Inferior parietal cortex (tissue), 1 donor: ENCODE results near the gene IL21R.

Source experiments
- DNase-seq: peaks from one replicate; pipeline ENCODE4 v3.0.0-alpha.2; 2016; ENCODE audit errors: extremely low spot score

IL21R gene

DNA sequence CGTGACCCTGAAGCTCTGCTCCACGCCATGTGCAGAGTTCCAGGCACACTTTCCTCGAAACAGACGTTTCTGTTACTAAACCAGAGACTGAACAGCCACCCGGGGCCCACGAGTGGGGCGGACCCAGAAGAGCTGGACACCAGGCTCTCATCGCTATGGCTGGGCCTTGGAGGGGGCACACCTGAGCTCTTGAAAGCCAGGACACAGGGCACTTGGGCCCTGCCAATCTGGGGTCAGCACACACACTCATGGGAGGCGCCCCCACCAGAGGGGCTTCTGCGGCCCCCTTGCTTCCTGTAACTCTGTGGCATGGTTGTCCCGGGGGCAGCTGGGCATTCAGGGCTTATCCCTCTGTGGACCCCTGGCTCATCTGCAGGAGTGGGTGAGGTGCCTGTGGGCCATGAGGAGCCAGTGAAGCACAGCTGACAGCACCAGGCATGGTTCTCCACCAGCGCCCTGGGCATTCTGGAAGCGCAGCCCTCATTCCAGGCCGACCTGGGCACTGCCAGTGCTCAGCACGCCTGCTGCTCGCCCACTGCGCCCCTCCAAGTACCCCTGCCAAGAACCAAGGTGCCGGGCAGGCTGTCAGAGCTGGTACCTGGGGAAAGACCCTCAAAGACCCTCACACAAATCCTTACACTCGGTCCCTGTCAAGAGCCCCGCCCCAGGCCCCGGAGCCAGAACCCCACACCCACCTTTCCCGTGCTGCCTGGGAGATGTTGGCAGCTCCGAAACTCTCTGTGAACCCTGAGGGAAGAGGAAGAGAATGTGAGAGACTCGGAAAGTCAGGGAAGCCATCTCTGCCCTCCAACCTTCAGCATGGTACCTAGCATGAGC lies 61.1 kb downstream of the IL21R start:
- DNase-seq, result no peak

DNA sequence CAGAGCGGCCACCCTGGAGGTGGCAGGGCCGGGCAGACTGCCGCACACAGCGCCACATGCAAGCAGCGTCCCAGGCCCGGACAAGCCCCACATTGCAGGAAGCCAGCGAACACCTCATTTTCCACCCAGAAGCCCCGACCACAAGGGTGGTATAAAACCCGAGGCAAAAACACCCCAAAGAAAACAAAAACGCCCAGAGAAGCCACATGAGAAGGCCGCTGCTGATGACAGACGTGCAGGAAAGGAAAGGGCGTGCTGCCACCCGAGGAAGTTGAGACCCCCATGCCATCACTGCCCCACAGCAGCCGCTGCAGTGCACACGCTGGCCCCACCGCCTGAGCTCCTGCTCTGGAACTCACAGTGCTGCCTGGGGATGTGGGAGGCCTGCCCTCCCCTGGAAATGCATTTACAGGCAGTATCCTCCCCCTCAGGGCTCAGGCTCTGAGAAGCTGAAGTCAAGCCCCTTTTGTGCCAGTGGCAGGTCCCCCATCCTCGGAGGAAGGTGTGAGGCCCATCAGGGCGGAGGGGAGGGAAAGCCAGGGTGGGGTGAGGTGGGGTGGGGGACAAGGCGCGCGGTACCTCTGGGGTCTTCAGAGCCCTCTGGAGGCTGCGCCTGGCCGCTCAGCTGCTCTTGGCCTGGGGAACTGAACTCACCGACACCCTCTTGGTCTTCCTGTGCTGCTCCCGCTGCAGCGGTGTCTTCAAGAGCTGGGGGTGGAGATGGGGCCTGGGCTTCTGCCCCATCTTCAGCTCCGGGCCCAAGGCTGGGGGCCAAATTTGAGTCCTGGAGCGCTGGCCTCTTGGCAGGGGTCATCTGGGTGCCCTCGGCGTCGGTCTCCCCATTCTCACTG lies 62.0 kb downstream of the IL21R start:
- DNase-seq, result no peak

DNA sequence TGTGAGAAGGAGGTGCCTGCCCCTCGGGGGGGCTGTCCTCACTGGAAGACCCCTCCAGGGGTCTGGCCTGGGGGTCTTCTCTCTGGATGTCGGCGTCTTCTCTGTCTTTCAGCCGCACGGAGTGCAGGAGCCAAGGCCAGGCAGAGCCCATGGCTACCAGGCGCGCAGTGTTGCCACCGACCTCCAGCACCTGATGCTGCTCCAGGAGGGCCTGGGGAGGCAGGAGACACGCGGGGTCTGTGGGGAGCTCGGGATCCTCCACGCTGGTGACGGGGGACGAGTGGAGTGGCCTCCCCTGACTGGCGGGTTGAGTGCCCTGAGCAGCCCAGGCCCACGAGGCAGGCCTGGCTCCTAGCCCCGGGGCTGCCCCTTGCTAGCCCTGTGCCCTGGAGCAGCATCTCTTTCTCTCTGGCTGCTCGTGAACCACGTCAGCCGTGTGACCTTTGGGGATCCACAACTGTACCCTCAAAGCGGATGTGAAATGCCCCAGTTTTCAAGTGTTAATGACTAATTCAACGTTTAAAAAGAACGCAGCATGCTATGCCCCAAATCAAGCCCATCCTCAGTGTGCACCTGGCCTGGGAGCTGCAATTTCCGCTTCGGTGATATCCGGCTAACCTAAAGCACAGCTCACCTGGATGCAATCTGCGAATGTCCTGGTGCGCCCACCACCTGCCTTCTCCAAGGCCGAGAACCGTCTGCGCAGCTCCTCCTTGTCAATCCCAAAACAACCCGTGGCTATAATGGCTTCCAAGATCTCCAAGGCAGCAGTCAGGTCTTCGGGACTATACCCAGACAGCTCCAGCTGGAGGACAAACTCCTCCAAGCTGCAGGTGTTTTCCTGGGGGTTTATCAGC lies 62.9 kb downstream of the IL21R start:
- DNase-seq, result no peak

- no peak for DNase-seq
These were observed 63.5 kb downstream of the IL21R start for GRCh38 chr16:27465483-27465879.

- DNase-seq, result no peak
These were observed 67.1 kb downstream of the IL21R start for GRCh38 chr16:27468941-27469531.

GRCh38 chr16:27470567-27471431 lies 68.8 kb downstream of the IL21R start:
- DNase-seq, result no peak

GRCh38 chr16:27471661-27472060 lies 69.7 kb downstream of the IL21R start:
- no peak for DNase-seq

- DNase-seq, result no peak
These were observed 70.4 kb downstream of the IL21R start for GRCh38 chr16:27472091-27473020.

DNA sequence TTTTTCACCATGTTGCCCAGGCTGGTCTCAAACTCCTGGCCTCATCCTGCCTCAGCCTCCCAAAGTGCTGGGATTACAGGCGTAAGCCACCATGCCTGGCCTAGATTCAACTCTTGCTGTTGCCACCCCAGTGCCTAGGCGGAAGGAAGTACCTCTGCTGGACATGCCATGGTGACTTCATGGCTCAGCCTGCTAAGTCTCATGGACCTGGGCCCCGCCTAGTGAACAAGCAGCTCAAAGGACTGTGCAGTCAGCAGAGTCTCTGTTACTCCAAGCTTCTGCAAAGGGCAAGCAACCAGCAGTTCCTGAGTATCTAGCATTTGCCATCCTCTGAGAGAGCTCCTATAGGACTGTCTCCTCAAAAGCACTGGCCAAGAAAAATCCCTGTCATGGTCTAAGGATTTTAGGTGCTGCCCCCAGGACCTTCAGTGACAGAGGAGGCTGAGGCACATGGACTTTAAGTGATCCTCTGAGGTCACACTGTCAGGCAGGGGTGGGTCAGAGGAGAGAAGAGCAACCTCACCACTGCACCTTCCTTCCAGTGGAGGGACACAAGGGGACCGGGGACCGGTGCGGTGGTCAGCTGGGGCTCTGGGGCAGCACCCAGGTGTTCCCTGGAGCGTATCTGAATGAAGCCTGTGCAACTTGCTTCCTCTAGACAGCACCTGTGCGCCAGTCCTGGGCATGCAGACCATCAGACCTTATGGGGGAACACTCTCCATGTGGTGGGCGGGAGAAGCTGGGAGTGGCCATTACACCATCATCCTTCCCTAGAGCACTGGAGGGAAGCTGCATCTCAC lies 71.3 kb downstream of the IL21R start:
- DNase-seq, result no peak

GRCh38 chr16:27474041-27474440 lies 72.1 kb downstream of the IL21R start:
- no peak for DNase-seq

GRCh38 chr16:27474921-27475320 lies 72.9 kb downstream of the IL21R start:
- DNase-seq, result no peak

- DNase-seq, result peak; percentile 2
These were observed 73.6 kb downstream of the IL21R start for GRCh38 chr16:27475561-27475960.

DNA sequence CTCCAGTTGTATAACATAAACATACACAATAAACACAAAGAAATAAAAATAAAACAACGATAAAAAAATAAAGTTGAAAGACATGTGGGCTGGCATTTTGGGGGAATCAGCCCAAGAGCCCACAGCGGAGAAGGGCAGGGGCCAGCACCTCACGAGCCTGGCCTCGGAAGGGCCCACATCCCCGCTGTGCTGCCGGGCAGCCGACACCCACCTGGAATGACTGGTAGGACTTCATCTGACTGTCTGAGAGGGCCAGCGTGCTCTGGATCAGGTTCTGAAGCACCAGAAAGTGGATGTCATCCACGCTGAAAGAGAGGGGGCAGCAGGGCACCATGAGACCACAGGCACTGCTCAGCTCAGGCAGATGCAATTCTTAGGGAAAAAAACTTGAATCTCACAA lies 74.3 kb downstream of the IL21R start:
- no peak for DNase-seq

DNA sequence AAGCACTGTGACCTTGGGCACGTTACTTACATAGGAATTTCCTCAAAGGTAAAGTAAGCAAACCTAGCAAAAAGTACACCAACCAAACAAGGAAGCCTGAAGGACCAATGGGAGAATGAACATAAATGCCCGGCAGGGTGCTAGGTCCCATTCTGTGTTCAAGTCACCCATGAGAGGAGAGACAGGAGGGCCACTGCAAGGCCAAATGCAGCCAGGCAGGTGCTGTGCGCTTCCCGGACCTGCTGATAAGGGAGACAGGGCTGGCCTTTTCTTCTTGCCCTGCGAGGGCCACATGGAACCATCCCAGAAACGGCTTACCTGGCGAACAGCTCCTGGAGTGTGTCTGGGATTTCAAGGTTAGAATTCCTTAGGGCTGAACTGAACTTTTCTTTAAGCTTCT lies 78.8 kb downstream of the IL21R start:
- DNase-seq, result no peak

- no peak for DNase-seq
These were observed 79.4 kb downstream of the IL21R start for GRCh38 chr16:27481282-27481934.

- no peak for DNase-seq
These were observed 80.6 kb downstream of the IL21R start for GRCh38 chr16:27482397-27483087.

DNA sequence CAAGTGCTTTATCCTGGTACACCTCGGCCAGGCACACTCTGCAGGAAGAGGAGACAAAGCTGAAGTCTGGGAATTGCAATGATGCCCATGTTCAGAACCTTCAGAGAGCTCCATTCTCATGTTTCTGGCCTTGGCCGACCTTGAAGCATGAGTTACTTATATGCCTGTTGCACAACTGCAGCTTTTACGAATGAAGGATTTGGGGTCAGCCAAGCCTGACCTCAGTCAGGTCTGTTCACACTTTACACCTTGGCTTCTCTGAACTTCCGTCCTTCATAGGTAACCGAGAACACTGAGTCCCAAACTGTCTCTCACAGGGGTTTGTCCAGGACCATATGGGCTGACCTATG lies 81.1 kb downstream of the IL21R start:
- DNase-seq, result no peak

DNA sequence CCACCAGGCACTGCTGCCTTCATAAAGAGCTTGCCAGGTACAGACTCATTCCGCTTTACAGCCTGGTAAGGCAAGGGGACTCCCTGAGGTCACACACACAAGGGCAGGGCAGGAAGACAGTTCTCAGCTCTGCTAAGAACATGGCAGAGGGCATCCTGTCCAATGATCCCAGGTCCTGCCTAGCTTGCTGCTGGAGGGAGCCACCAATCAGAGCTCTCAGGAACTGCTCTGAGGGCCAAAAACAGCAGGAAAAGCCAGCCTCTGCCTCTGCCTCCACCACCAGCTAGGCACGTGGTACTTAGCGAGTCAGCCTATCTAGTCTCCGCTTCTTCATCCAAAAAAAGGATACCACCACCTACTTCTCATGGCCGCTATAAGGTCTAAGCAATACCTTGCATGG lies 81.7 kb downstream of the IL21R start:
- no peak for DNase-seq
